ENCODE results near the gene POU2AF1. TPM values are rescaled to one million over a fixed set of nuclear protein-coding genes. Genes with fewer than 3 reads are reported as not detected.

The POU2AF1 gene
- polyA plus RNA-seq, 2 of the 4 experiments (the other 2 are of a cell fraction) = not detected

DNA sequence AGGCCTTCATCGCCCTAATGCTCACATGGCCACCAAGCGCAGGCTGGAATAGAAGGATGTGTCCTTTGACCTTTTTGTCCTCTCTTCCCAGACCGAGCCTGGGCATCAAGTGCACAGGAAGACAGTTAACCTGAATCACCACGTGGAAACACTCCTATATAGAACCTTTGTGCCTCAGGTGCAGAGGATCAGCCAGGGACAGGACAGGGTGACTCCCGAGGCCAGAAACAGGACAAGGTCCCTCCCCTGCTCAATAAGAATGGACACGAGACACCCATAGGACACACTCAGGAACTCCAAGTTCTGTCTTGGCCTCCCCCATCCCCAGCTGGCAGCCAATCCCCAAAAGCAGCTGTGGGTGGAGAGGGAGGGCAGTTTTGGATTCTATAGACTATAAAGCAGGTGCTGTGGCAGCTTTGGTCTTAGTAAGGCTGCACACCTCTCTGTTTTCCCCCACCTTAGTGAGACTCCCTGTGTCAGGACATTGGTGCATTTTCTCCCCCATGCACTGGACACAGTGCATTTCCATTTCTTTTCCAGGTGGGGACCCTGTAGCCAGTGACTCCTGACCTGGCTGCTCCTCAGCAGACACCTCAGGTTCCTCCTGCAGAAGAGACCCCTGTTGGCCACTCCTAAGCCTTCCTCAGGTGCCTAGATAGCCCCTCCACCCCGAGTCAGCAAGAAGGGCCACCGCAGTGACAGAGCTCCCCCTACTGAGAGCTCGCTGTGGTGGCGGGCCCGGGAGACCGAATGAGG is 43.6 kb upstream of the POU2AF1 start:
- ChIA-PET CTCF (interaction anchor here (1.0 to 4.4 kb wide), 17 partner anchors 8 to 161 kb away, joined by 3 to 72 read pairs (median 4); partner anchors contain the start of gene POU2AF3), POLR2A (interaction anchor here (0.8 kb wide), 1 partner anchor 140 kb away, joined by 6 read pairs; no protein-coding TSS in a partner anchor)
- WGBS (ENCODE audit: missing lambda C conversion rate) = 81% methylated on average over 6 of the region's 12 CpGs
- Histone ChIP-seq H3K4me1 (no peaks in the 10 kb centered on the region), H3K9me3 (no peaks in the 10 kb centered on the region), H3K4me3 (no peak overlapping the region), H3K4me2 (no peak overlapping the region), H3K27ac (no peak overlapping the region)
- ATAC-seq (peak; percentile 93 to 98), FAIRE-seq (no peak), DNase-seq (ENCODE audit: low read depth in 1 of 2, low spot score in 1 of 2) (peak; percentile 6 to 55)
- TF ChIP-seq RAD21 (conservative IDR thresholded peaks at IDR 0.05 in 1 of 2, IDR thresholded peaks at IDR 0.05 in 1 of 2) (peak; percentile 87 to 91), MAFK (IDR thresholded peaks at IDR 0.05; ENCODE audit: partially characterized antibody) (peak; percentile 91), KDM5A (IDR thresholded peaks at IDR 0.05) (no peak), SMC3 (IDR thresholded peaks at IDR 0.05) (peak; percentile 87), POLR2AphosphoS2 (conservative IDR thresholded peaks at IDR 0.05; ENCODE audit: low read length) (no peak), JUNB (IDR thresholded peaks at IDR 0.05) (no peak), CBX8 (IDR thresholded peaks at IDR 0.05) (no peak), POLR2A (IDR thresholded peaks at IDR 0.05; ENCODE audit: low read length) (no peak), MYC (IDR thresholded peaks at IDR 0.05; ENCODE audit: borderline replicate concordance, low read length) (no peak)
- TF ChIP-seq, protein P1, sequence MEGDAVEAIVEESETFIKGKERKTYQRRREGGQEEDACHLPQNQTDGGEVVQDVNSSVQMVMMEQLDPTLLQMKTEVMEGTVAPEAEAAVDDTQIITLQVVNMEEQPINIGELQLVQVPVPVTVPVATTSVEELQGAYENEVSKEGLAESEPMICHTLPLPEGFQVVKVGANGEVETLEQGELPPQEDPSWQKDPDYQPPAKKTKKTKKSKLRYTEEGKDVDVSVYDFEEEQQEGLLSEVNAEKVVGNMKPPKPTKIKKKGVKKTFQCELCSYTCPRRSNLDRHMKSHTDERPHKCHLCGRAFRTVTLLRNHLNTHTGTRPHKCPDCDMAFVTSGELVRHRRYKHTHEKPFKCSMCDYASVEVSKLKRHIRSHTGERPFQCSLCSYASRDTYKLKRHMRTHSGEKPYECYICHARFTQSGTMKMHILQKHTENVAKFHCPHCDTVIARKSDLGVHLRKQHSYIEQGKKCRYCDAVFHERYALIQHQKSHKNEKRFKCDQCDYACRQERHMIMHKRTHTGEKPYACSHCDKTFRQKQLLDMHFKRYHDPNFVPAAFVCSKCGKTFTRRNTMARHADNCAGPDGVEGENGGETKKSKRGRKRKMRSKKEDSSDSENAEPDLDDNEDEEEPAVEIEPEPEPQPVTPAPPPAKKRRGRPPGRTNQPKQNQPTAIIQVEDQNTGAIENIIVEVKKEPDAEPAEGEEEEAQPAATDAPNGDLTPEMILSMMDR (IDR thresholded peaks at IDR 0.05) = peak; percentile 59
- TF ChIP-seq, protein P2, sequence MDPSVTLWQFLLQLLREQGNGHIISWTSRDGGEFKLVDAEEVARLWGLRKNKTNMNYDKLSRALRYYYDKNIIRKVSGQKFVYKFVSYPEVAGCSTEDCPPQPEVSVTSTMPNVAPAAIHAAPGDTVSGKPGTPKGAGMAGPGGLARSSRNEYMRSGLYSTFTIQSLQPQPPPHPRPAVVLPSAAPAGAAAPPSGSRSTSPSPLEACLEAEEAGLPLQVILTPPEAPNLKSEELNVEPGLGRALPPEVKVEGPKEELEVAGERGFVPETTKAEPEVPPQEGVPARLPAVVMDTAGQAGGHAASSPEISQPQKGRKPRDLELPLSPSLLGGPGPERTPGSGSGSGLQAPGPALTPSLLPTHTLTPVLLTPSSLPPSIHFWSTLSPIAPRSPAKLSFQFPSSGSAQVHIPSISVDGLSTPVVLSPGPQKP (IDR thresholded peaks at IDR 0.05; ENCODE audit: low read depth, low read length) = no peak
- TF ChIP-seq, protein P3, sequence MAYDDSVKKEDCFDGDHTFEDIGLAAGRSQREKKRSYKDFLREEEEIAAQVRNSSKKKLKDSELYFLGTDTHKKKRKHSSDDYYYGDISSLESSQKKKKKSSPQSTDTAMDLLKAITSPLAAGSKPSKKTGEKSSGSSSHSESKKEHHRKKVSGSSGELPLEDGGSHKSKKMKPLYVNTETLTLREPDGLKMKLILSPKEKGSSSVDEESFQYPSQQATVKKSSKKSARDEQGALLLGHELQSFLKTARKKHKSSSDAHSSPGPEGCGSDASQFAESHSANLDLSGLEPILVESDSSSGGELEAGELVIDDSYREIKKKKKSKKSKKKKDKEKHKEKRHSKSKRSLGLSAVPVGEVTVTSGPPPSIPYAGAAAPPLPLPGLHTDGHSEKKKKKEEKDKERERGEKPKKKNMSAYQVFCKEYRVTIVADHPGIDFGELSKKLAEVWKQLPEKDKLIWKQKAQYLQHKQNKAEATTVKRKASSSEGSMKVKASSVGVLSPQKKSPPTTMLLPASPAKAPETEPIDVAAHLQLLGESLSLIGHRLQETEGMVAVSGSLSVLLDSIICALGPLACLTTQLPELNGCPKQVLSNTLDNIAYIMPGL (CRISPR knock-in tag; IDR thresholded peaks at IDR 0.05; ENCODE audit: borderline replicate concordance) = no peak

- no peak overlapping the region for H3K27ac ChIP-seq
- H3K4me2 ChIP-seq = no peak overlapping the region
- WGBS (ENCODE audit: missing lambda C conversion rate) = 84% methylated on average over 5 of the region's 5 CpGs
- H3K9me3 ChIP-seq = no peaks in the 10 kb centered on the region
- TF ChIP-seq SMC3 (IDR thresholded peaks at IDR 0.05) = no peak
- no peak for TF ChIP-seq FOXS1 (CRISPR knock-in tag; IDR thresholded peaks at IDR 0.05)
- no peak for TF ChIP-seq MAFK (IDR thresholded peaks at IDR 0.05; ENCODE audit: partially characterized antibody)
- no peak for TF ChIP-seq RARB (CRISPR knock-in tag; IDR thresholded peaks at IDR 0.05)
- TF ChIP-seq, protein P2 (IDR thresholded peaks at IDR 0.05; ENCODE audit: low read depth, low read length) = no peak
- no peak for TF ChIP-seq TP53 (CRISPR knock-in tag; IDR thresholded peaks at IDR 0.05)
- no peak for TF ChIP-seq NPAS2 (CRISPR knock-in tag; IDR thresholded peaks at IDR 0.05; ENCODE audit: borderline replicate concordance)
- TF ChIP-seq SREBF2 (IDR thresholded peaks at IDR 0.05) = no peak
- no peak for TF ChIP-seq MAX (IDR thresholded peaks at IDR 0.05)
- FAIRE-seq (no peak), ATAC-seq (no peak), DNase-seq (ENCODE audit: low read depth in 1 of 2, low spot score in 1 of 2) (no peak)
- H3K4me1 ChIP-seq = no peaks in the 10 kb centered on the region
- ChIA-PET POLR2A (no interaction called here), CTCF (interaction anchor here (1.2 to 4.4 kb wide), 4 partner anchors 13 to 137 kb away, joined by 3 to 72 read pairs (median 8); no protein-coding TSS in a partner anchor)
- H3K4me3 ChIP-seq = no peak overlapping the region
Measured at GRCh38 chr11:111421251-111421650, 42.2 kb upstream of the POU2AF1 start.
